ENCODE data around the gene PIERCE2. TPM values are rescaled to one million over a fixed set of nuclear protein-coding genes. Genes with fewer than 3 reads are reported as not detected.
"Not testable (repeated sequence)": the region's sequence is repeated elsewhere in the genome, so short reads cannot be mapped to it uniquely, and the experiment has no call there.

Gene PIERCE2
- total RNA-seq, 6 experiments from 2014 or later = 0.31 to 1.8 (median 1.3) TPM; not detected in 1

GRCh38 chr15:55383687-55384086, 24.6 kb upstream of the PIERCE2 start:
- H3K36me3 ChIP-seq = peaks cover 0 to 42% (median 10%) of the 10 kb centered on the region in 4 donors
- H3K9me3 ChIP-seq = no peaks in the 10 kb centered on the region
- DNase-seq (no peak), ATAC-seq (no peak)
- H3K27ac ChIP-seq = no peak overlapping the region
- intact Hi-C loops (cut with DNase I) = no loop called here
- no peaks in the 10 kb centered on the region for H3K27me3 ChIP-seq
- WGBS (ENCODE audit: insufficient coverage, low coverage, low lambda C conversion rate, missing lambda C conversion rate) = 94% methylated on average over 2 of the region's 2 CpGs
- no peak overlapping the region for H3K4me3 ChIP-seq
- TF ChIP-seq POLR2A (IDR thresholded peaks at IDR 0.05) = no peak
- TF ChIP-seq CTCF (IDR thresholded peaks at IDR 0.05) = no peak
- no peaks in the 10 kb centered on the region for H3K4me1 ChIP-seq

DNA sequence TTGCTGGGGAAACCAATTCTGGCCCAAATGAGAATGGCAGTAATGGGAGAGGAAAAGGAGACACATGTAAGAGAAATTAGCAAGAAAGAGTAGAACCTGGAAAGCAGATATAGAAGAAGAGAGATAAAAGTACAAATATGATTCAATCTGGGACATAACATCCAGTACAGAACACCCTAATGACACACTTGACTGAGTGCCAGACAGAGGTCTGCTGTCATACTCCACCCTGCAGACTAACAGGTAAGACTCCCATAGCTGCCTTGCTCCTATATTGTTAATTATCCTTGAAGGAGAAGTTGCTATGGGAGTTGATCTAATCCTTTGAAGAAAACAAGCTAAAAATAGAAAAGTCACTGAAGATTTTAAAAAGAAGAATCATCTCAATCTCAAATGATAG, 21.3 kb upstream of the PIERCE2 start:
- no peaks in the 10 kb centered on the region for H3K27me3 ChIP-seq
- H3K27ac ChIP-seq = no peak overlapping the region
- H3K9me3 ChIP-seq = no peaks in the 10 kb centered on the region
- intact Hi-C loops (cut with DNase I) = no loop called here
- TF ChIP-seq POLR2A (IDR thresholded peaks at IDR 0.05) (no peak), CTCF (IDR thresholded peaks at IDR 0.05) (no peak)
- H3K4me3 ChIP-seq = no peak overlapping the region
- DNase-seq (no peak), ATAC-seq (no peak)
- no peaks in the 10 kb centered on the region for H3K4me1 ChIP-seq
- peaks cover 0 to 33% (median 3%) of the 10 kb centered on the region in 4 donors for H3K36me3 ChIP-seq

DNA sequence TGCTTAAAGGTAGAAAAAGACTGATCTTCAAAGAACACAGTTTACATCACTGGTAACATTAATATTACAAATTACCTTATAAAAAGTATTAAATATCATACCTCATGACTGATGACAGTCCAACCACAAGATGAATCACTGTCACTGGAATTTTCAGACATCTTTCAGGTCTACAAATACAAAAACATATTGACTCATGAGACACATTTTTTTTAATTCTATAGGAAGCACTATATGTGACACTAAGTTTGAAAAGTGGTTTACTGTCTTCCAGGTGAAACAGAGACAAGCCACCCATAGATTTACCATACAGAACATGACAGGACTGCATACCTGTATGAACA, 19.1 kb upstream of the PIERCE2 start:
- intact Hi-C loops (cut with DNase I) = no loop called here
- TF ChIP-seq POLR2A (IDR thresholded peaks at IDR 0.05) (no peak), CTCF (IDR thresholded peaks at IDR 0.05) (no peak)
- ATAC-seq (no peak), DNase-seq (no peak)
- Histone ChIP-seq H3K9me3 (no peaks in the 10 kb centered on the region), H3K27me3 (no peaks in the 10 kb centered on the region), H3K27ac (no peak overlapping the region), H3K36me3 (peaks cover 0 to 25% (median under 1%) of the 10 kb centered on the region in 4 donors), H3K4me1 (no peaks in the 10 kb centered on the region), H3K4me3 (no peak overlapping the region)

GRCh38 chr15:55394694-55395093, 13.6 kb upstream of the PIERCE2 start:
- TF ChIP-seq POLR2A (IDR thresholded peaks at IDR 0.05) = no peak
- TF ChIP-seq CTCF (IDR thresholded peaks at IDR 0.05) = no peak
- 100% methylated on average over 1 of the region's 1 CpG for WGBS (ENCODE audit: insufficient coverage, low coverage, low lambda C conversion rate, missing lambda C conversion rate)
- H3K27ac ChIP-seq = no peak overlapping the region
- H3K36me3 ChIP-seq = no peaks in the 10 kb centered on the region
- ATAC-seq (peak in 2 of 4 donors; percentile 26 to 40), DNase-seq (no peak)
- no peaks in the 10 kb centered on the region for H3K9me3 ChIP-seq
- no peak overlapping the region for H3K4me3 ChIP-seq
- no peaks in the 10 kb centered on the region for H3K27me3 ChIP-seq
- no peaks in the 10 kb centered on the region for H3K4me1 ChIP-seq
- intact Hi-C loops (cut with DNase I) = no loop called here

DNA sequence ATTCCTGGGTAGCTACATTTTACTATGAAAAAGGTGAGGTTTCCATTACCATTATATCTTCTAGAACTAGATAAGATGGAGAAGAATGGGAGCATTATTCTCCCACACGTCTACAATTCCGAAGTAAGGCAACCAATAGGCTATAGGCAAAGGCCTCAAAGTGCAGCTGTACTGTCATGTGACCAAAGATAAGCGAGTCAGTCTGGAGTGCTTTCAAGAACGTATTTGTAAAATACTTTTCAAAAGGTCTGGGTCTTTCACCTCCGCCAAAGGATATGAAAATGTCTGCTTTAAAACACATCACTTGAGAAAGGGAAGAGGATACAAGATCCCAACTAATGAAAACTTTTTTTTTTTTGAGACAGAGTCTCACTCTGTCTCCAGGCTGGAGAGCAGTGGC, 10.1 kb upstream of the PIERCE2 start:
- 92% methylated on average over 3 of the region's 5 CpGs for WGBS (ENCODE audit: insufficient coverage, low coverage, low lambda C conversion rate, missing lambda C conversion rate)
- Histone ChIP-seq H3K27ac (no peak overlapping the region), H3K4me1 (peaks cover 0 to 15% (median 6%) of the 10 kb centered on the region in 4 donors), H3K36me3 (no peaks in the 10 kb centered on the region), H3K4me3 (no peak overlapping the region), H3K9me3 (no peaks in the 10 kb centered on the region), H3K27me3 (no peaks in the 10 kb centered on the region)
- no peak for TF ChIP-seq CTCF (IDR thresholded peaks at IDR 0.05)
- TF ChIP-seq POLR2A (IDR thresholded peaks at IDR 0.05) = no peak
- intact Hi-C loops (cut with DNase I) = no loop called here
- no peak for DNase-seq
- ATAC-seq = no peak

GRCh38 chr15:55400050-55400449, 8.2 kb upstream of the PIERCE2 start:
- H3K4me1 ChIP-seq = peaks cover 0 to 28% (median 15%) of the 10 kb centered on the region in 4 donors
- 98% methylated on average over 7 of the region's 8 CpGs for WGBS (ENCODE audit: insufficient coverage, low coverage, low lambda C conversion rate, missing lambda C conversion rate)
- H3K4me3 ChIP-seq; H3K36me3 ChIP-seq; H3K9me3 ChIP-seq; intact Hi-C loops (cut with DNase I); DNase-seq; H3K27me3 ChIP-seq; H3K27ac ChIP-seq; ATAC-seq: not testable (repeated sequence)
